HCEC 1CT (cell line): ENCODE results near the gene CHD6.

Experiments
- DNase-seq: peaks from one replicate; pipeline ENCODE4 v3.0.0-alpha.2; 2017

The CHD6 gene

DNA sequence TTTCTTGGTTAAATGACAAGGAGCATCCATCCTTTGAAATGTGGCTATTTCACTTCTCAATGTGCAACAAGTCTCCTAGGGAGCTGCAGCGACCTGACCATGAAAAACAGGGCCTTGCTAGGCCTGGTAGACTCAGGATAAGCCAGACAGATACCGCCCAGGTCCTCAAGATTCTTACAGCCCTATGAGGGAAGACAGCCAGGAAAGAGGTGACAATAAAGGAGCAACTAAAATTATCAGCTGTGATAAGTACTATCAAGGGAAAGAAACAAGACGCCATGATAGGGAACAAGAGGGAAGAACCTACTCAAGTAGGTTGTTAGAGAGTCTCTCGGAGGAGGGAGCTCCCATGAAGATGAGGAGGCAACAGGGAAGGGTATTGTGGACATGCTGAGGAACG, 200.1 kb downstream of the CHD6 start:
- DNase-seq: no peak

GRCh38 chr20:41415191-41415590, 203.0 kb downstream of the CHD6 start:
- DNase-seq: no peak

DNA sequence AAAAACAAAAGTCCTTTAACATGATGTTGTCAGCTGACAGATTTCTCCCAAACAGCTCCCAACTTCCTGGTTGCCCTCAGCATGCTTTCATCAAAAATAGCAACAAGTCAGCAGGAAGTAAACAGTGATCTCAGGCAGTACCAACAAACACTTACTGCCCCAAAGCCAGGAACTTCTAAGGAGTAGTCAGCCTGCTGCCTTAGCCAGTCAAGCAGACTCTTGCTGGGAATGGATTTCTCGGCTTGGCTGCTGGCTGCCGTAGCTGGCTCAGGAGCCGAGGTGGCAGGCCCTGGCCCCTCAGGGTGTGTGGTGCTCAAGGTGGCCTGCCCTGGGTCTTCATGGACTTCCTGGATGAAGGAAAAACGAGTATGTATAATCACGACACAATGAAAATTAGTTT, 205.0 kb downstream of the CHD6 start:
- no peak for DNase-seq

GRCh38 chr20:41412324-41413120, 205.7 kb downstream of the CHD6 start:
- DNase-seq: no peak

DNA sequence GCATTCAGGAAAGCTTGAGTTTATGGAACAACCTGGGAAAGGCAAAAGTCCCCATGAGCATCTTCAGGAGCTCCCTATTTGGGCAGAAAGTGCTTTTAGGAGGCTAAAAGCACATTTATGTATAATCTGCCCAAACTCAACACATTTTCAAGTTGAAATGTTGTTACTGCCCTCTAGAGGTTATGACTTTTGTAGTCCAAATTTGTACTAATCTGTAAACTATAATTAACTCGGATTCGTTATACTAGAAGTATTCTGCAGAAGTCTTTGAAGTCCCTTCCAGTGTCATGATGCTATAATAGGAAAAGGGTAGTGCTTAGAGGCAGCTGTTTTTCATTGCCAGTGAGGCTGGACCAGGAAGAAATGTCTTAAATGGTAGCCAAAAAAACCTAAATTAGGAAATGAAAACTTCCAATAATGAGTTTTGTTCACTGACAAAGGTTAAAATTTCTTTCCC, 206.8 kb downstream of the CHD6 start:
- peak; percentile 59 for DNase-seq

DNA sequence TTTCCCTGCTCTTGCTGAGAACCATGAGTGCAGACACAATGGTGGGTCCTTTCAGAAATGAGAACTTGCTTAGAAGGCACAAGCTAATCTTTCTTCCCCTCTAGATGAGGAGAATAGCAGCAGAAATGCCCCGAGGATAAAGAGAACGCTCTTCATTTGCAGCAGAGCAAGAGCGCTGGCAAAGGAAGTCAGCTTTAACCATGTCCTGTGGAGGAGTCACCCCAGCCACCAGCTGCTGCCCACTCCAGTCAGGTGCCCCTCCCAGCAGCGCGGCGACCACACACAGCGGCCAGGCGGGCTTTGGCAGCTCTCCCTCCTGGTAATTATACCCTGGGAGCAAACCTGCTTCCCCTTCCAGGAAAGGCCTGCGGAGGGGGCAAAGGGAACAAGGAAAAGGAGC, 209.2 kb downstream of the CHD6 start:
- DNase-seq: no peak

DNA sequence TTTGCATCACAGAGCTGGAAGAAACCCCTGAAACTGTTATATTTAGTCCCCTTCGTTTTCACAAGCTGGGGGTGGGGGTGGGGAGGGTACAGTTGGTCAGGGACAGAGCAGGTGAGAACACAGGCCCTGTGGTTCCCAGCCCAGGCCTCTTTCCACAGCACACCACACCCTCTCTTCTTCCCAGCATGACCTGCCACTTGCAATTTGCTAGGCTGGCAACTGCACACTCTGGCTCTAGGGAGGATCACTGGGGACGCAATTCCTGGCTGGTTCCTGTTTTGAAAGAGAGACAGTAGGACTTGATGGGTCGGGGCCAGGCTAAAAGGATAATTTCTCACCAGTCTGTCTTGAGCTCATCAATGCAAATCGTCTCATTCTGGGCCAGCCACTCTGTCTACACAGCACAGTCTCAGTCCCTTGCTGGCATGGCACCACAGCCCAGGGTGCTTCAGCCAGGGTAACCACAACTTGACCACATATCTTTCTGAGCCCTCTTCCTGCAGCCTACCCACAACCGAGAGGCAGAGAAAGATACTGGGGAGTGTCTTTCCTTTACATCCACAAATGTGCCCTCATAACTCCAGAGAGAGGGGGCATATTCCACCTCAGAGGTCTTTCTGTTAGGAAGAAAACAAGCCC, 209.9 kb downstream of the CHD6 start:
- DNase-seq: no peak

- DNase-seq: no peak
These were observed 210.6 kb downstream of the CHD6 start for GRCh38 chr20:41407607-41408006.

- DNase-seq: no peak
These were observed 211.2 kb downstream of the CHD6 start for GRCh38 chr20:41406896-41407444.

GRCh38 chr20:41406353-41406752, 211.8 kb downstream of the CHD6 start:
- no peak for DNase-seq

DNA sequence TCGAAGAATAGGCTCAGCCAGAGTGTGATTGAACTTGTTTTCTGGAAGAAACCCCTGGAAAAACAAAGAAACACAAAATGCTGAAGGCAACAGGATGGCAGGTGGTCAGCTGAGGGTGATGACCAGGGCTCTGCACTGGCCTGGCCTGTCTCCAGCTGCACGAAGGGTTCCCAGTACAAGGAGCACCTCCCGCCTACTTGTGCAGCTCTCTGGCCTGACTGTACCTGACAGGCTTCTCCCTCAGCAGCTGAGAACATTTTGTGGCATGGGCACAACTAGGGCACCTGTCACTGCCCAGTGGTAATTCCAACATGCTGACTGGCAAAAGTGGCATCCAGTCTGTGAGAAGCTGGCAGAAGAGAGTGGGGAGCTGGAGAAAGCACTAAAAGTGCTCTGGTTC, 212.7 kb downstream of the CHD6 start:
- no peak for DNase-seq

GRCh38 chr20:41403604-41404003, 214.6 kb downstream of the CHD6 start:
- DNase-seq: no peak

DNA sequence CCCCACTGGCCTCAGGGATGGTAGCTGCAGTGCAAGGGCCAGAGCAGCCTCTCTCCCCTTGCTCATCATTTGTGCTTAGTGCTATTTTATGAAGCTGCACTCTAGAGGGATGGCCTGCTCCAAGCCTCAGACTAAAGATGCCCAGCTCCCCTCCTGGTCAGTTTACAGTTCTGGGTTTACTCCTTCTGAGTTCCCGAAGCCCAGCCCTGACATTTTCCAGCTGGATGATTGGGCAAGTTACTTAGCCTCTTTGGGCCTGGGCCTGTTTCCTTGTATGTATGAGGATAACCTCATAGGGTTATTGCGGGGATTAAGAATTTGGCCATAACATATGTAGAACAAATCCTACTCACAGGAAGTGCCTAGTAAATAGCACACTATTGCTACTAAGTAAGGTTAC, 219.8 kb downstream of the CHD6 start:
- peak; percentile 74 for DNase-seq

DNA sequence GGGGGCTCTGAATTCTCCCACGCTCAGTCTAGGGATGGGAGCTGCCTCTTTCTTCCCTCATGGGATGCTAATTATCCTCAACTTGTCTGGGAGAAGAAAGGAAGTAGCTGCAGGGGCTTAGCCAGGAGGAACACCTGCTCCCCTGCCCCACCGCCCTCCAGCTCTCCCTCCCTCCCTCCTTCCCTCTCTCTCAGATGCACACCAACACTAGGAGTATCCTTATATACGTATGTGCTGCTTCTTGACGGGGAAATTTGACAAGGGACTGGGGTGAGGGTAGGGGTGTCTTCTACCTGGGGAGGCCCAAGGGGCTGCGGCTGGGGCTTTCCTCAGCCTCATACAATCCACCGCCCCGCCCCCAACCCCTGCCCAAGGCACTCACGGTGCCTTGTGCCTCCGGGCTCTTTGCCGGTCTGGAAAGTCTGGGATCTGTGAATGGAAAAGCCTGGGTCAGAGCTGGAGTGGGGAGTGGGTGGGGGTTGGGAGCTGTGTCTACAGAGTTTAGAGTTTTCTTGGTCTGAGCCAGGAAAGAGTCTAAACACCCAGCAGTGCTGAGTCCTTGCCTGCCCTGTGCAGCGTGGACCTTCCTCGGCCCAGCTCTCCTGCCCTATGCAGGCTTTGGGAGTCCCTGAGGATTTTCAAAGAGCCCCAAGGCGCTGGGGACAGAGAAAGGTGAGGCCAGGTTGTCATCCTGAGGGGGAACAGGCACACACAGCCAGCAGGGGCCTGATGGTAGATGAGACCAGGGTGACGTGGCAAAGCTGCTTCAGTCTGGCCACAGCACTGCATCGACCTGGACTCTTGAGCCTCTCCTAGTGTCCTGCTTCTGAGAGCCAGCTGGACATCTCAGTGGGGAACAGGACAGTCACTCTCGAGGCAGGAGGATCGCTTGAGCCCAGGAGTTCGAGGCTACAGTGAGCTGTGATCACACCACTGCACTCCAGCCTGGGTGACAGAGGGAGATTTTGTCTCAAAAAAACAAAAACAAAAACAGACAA, 222.2 kb downstream of the CHD6 start:
- DNase-seq: no peak

GRCh38 chr20:41394931-41395666, 223.1 kb downstream of the CHD6 start:
- DNase-seq: no peak

DNA sequence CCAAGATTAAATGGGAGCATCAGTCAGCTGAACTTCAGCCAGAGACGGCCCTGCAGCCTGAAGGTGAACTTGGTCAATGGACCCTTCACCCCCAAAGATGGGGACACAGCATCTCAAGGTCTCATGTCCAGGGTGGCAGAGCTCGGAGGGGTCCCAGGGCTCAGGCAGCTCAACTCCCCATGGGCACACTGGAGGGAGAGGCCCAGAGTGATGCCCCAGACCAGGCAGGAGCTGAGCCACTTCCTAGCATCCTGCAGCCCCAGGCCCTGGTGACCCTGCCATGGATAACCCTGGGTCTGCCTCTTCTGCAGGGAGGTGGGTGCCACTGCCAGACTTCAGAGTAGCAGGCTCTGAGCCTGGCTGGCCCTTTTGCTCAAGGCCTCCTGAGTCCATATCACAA, 224.1 kb downstream of the CHD6 start:
- DNase-seq: no peak

DNA sequence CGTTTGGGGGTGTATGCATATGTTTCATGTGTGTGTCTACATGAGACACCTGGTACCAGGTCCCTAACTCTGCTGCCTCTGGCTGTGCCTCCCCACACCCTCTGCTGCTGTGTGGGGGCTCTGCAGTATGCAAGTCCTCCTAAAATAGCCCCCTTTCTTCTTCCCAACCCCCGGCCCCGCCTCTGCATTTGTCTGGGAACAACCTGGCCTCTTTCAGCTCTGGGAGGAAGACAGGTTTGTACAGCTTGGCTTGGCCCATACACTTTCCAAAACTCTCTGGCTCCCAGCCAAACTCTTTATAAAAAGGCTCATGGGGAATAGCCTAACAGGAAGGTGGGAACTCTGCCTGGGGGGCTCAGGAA, 224.5 kb downstream of the CHD6 start:
- DNase-seq: no peak

- DNase-seq: no peak
These were observed 225.1 kb downstream of the CHD6 start for GRCh38 chr20:41392871-41393704.

DNA sequence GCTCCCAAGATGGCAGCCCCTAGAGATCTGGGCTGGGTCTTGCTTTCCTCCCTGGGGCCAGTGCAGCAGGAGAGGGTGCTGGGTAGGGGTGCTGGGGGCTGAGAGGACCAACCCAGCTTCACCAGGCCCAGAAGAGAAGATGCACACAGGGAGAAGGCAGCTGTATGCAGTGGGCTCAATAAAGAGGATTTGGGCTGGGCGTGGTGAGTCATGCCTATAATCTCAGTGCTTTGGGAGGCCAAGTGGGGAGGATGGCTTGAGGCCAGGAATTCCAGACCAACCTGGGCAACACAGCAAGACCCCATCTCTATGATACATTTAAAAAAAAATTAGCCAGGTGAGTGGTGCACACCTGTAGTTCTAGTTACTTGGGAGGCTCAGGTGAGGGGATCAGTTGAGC, 225.9 kb downstream of the CHD6 start:
- DNase-seq: no peak

- DNase-seq: no peak
These were observed 226.6 kb downstream of the CHD6 start for GRCh38 chr20:41391587-41392001.

- DNase-seq: no peak
These were observed 227.3 kb downstream of the CHD6 start for GRCh38 chr20:41390889-41391288.
